Activated T-helper 17 cell treated with anti-CD3 and anti-CD28 coated beads, Interleukin-2, amount 50 U/mL, for 72 hours (primary cell): Measurements from ENCODE around the gene NDUFV1. TPM values are rescaled to one million over a fixed set of nuclear protein-coding genes. Genes with fewer than 3 reads are reported as not detected.
"Not testable (repeated sequence)": the region's sequence is repeated elsewhere in the genome, so short reads cannot be mapped to it uniquely, and the experiment has no call there.

Source experiments
- ATAC-seq: fragments of 150-1000 bp; cut with Tn5 transposase; replicated peaks from 2 replicates; pipeline ENCODE4 v1.10.0; 2021; ENCODE audit warnings: mild to moderate bottlenecking, moderate library complexity
- H3K27ac Mint-ChIP-seq: one replicate; pipeline ENCODE4 v1.8.0; 2022; ENCODE audit warnings: mixed read lengths
- H3K27me3 Mint-ChIP-seq: one replicate; pipeline ENCODE4 v1.8.0; 2022; ENCODE audit warnings: mixed read lengths
- H3K36me3 Mint-ChIP-seq: one replicate; pipeline ENCODE4 v1.8.0; 2022; ENCODE audit warnings: low read depth, mild to moderate bottlenecking, mixed read lengths
- H3K4me1 Mint-ChIP-seq: one replicate; pipeline ENCODE4 v1.8.0; 2022; ENCODE audit warnings: mixed read lengths
- H3K4me3 Mint-ChIP-seq: one replicate; pipeline ENCODE4 v1.8.0; 2022; ENCODE audit warnings: mild to moderate bottlenecking, mixed read lengths
- H3K9me3 Mint-ChIP-seq: one replicate; pipeline ENCODE4 v1.8.0; 2022; ENCODE audit warnings: mixed read lengths
- total RNA-seq, 2 donors: library from RNA; stranded (reverse); gene quantifications; one replicate each; pipeline ENCODE4 v1.2.3, GENCODE V29; 2022

The NDUFV1 gene
- total RNA-seq, 2 donors from 2014 or later: 160 to 238 TPM

DNA sequence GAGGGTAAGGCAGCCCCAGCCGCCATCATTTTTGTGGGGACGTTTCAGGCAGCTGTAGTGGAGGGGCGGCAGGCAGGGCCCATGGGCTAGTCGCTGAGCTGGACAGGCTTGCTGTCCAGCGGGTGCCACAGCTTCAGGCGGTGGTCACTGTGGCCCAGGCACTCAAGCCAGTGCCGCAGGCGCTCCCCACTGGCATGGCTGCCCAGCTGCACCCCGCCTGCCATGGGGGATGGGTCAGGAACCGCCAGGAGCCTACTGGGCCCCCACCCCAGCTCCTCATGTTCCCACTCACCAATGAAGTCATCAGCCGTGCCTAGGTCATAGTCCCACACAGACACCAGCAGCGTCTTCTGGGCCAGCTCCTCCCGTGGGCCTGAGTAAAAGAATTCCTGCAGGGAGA is 6.0 kb downstream of the NDUFV1 start:
- no peaks in the 10 kb centered on the region for H3K9me3 Mint-ChIP-seq
- H3K4me3 Mint-ChIP-seq: peak overlapping the region; percentile 78
- H3K36me3 Mint-ChIP-seq: peaks cover 32% of the 10 kb centered on the region
- peak overlapping the region; percentile 94 for H3K27ac Mint-ChIP-seq
- ATAC-seq: no peak
- H3K27me3 Mint-ChIP-seq: no peaks in the 10 kb centered on the region
- no peaks in the 10 kb centered on the region for H3K4me1 Mint-ChIP-seq

DNA sequence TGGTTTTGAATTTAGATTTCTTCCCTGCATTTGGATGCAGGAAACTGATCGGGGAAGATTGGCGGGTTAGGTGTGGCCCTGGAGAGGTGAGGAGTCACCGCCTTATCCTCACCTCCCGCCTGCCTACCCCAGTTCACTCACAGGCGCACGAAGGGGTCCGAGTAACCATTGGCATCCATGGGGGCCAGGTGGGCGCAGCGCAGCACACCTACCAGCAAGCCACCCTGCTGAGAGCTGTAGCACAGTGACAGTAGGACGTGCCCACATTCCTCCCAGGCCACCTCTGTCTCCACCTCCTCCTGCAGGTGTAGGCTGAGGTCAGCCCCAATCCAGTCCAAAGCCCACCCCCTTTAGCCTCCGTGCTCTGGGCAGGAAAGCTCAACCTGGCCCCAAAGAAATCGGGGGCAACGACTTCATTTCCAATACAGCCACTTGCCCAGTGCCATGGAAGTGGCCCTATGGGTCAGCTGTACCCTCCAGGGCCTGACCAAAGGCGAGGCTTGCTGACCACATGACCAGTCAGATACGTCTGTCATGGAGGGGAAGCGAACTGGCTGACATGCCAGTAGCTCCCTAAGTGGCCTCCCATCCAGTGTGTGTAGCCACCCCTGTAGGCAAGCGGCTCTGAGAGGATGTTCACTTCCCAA is 6.7 kb downstream of the NDUFV1 start:
- Mint-ChIP-seq H3K4me1 (no peaks in the 10 kb centered on the region), H3K36me3 (peaks cover 29% of the 10 kb centered on the region), H3K9me3 (no peaks in the 10 kb centered on the region), H3K27ac (peak overlapping the region; percentile 94), H3K4me3 (peak overlapping the region; percentile 78), H3K27me3 (no peaks in the 10 kb centered on the region)
- ATAC-seq: peak; percentile 27

DNA sequence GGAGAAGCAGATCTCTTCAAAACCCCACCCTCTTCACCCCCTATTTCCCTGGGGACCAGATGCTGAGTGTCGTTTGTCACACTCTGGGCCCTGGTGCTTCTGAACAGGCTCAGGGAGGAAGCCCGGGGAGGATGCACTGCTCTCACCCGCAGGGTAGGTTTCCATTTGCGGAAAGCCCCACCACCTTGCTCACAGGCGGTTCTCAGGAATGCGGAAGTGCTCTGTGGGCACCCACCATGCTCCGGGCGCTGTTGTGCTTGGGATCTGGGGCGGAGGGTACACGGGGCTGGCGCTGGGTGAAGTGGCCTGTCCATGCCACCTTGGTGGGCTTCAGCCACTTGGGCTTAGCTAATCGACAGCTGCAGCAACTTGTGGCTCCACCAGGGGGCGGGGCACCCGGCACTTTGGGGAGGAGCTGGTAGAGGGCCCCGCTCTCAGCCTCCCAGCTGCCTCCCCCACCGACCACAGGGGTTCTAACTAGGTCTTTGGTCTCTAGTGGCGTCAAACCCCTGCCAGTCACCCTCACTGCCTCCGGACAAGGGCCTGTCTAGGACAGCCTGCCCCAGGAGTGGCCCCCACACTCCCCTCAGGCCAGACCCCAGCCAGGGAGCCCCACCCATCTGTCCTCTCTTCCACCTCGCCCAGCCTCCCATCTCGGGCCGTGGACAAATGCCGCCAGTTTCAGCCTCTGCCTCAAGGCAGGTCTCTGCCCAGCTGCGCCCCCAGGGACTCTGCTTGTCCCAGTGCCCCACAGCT is 7.4 kb downstream of the NDUFV1 start:
- Mint-ChIP-seq H3K27me3 (no peaks in the 10 kb centered on the region), H3K36me3 (peaks cover 22% of the 10 kb centered on the region), H3K4me1 (no peaks in the 10 kb centered on the region), H3K9me3 (no peaks in the 10 kb centered on the region), H3K27ac (peak overlapping the region; percentile 94), H3K4me3 (peak overlapping the region; percentile 78)
- ATAC-seq: peak; percentile 91

DNA sequence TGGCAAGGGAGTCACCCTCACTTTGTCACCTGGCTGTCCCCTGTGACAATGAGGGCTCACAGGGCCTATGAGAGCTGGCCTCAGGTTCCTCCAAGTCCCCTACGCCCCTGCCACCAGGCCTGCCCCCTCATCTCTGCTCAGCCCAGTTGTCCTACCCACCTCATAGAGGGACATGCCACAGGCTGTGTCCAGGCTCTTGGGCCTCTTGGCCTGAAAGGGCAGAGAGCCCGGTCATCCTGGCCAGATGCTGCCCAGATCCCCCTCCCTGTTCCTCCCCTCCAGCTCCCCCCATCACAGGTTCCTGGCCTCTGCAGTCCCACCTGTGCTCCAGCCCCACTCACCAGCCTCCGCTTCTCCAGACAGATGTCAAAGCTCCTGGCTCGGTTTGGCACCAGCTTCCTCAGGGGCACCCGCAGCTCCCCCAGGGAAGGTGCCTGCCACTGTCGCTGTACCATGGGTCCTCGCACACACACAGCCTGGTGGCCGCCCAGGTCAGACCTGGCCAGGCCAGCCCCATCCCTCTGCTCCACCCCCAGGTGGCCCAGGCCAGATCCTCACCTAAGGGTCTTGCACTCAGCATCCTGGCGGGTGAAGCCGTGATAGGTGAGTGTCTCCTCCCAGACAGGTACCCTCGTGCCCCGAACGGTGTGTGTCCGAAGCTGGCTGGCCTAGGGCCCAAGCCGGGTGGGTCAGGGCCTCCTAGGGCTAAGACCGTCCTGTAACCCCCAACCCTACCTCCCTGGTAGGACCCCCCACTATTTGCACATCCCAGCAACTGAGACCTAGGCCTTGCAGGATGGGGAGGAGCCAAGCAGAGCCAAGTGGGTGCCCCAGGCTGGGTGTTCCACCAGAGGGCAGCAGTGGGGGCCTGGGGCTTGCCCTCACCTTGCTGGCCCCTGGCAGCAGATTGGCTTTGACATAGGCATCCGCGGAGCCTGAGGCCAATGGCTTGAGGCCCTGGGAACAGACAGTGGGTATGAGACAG is 8.3 kb downstream of the NDUFV1 start:
- peak; percentile 57 for ATAC-seq
- peaks cover 13% of the 10 kb centered on the region for H3K36me3 Mint-ChIP-seq
- H3K27ac Mint-ChIP-seq: peak overlapping the region; percentile 94
- H3K27me3 Mint-ChIP-seq: no peaks in the 10 kb centered on the region
- H3K4me3 Mint-ChIP-seq: peak overlapping the region; percentile 78
- H3K4me1 Mint-ChIP-seq: no peaks in the 10 kb centered on the region
- no peaks in the 10 kb centered on the region for H3K9me3 Mint-ChIP-seq

DNA sequence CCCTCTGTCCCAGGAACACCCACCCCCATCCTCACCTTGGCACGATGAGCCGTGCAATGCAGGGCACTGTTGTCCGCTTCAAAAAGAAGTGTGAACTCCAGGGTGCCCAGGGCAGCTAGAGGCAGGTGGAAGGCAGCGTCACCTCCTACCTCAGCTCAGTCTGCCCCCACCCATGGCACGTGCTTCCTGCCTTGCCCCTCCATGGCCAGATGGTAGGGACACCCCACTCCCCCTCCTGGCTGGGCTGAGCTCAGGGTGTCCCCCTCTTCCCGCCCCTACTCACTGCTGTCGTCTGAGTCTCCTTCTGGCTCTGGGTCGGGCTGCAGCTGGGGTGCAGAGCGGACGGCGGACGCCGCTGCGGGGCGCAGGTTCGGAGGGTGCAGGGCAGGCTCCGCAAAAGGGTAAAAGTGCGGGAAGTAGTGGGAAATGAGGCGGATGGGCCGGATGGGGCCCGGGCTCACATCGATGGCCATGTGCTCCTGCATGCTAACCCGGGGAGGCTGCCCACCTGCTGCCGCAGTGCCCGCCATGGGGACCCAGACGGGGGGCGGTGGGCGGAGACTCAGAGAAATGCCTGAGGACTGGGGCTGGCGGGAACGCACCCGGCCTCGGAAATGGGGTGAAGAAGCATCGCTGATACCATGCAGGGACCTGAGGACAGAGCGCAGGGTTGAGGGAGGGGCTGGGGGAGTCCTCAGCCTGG is 9.1 kb downstream of the NDUFV1 start:
- H3K27me3 Mint-ChIP-seq: no peaks in the 10 kb centered on the region
- ATAC-seq: peak; percentile 0

DNA sequence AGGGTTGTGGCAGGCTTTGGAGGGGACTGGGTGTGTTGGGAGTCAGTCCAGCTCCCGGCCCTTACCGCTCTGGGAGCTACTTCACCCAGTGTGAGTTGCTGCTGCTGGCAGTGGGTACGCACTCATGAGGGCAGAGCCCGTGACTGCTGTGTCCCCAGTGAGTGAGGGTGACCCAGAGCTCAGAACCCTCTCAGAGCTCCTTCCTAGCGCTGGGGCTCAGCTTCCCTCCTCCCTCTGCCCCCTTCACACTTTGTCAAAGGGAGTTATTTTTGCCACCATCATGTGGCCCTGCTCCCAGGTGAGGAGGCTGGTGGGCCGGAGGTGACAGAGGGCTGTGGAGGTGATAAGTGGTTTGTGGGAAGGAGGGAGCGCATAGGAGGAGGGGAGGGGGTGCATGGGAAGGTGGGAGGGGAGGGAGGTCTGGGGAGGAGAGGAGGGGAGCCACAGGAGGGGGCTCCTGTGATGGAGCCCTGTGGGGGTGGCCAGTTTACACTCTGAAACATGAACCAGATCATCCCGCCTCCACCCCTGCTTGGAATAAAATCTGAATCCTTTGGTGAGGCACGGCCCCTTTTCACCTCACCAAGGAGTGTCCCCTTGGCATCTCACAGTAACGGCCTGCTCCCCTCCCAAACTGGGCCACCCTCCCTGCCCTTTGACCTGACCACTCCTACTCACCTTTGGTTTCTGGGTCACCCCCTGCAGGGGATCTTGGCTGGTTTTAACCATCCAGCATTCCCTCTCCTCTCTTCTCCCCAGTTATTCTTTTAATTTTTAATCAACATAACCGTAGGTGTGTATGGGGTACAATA is 9.9 kb downstream of the NDUFV1 start:
- Mint-ChIP-seq H3K9me3 (no peaks in the 10 kb centered on the region), H3K4me1 (no peaks in the 10 kb centered on the region), H3K4me3 (peak overlapping the region; percentile 78), H3K27ac (peak overlapping the region; percentile 53), H3K36me3 (no peaks in the 10 kb centered on the region), H3K27me3 (no peaks in the 10 kb centered on the region)
- ATAC-seq: no peak

More for the DNA sequence above, 9.1 kb downstream of the NDUFV1 start:
- H3K4me1 Mint-ChIP-seq: no peaks in the 10 kb centered on the region
- peak overlapping the region; percentile 78 for H3K4me3 Mint-ChIP-seq
- peaks cover 5% of the 10 kb centered on the region for H3K36me3 Mint-ChIP-seq
- peak overlapping the region; percentile 17 for H3K27ac Mint-ChIP-seq
- H3K9me3 Mint-ChIP-seq: no peaks in the 10 kb centered on the region

DNA sequence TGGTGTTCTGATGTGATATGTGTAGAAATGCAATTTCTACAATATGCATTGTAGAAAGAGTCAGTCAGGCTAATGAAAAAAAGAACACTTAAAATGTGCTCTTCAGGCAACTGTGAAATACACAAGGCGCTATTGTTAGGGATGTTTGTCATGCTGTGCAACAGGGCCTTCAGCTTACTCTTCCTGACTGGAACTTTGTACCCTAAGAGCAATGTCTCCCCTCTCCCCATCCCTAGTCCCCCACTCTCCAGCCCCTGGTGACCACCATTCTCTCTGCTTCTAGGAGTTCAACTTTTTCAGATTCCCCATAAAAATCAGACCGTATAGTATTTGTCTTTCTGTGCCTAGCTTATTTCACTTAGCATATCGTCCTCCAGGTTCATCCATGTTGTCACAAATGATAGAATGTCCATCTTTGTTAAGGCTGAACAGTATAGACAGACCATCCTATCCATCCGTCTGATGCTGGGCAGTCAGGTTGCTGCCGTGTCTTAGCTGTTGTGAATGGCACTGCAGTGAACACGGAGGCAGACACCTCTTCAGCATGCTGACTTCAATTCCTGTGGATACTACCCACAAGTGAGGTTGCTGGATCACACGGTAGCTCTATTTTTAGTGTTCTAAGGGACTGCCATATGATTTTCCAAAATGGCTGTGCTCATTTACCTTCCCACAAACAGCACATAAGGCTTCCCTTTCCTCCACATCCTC is 10.7 kb downstream of the NDUFV1 start:
- no peak for ATAC-seq
- H3K4me3 Mint-ChIP-seq: peak overlapping the region; percentile 52
- H3K36me3 Mint-ChIP-seq: no peaks in the 10 kb centered on the region
- no peaks in the 10 kb centered on the region for H3K27me3 Mint-ChIP-seq
- no peaks in the 10 kb centered on the region for H3K9me3 Mint-ChIP-seq
- peak overlapping the region; percentile 53 for H3K27ac Mint-ChIP-seq
- no peaks in the 10 kb centered on the region for H3K4me1 Mint-ChIP-seq

DNA sequence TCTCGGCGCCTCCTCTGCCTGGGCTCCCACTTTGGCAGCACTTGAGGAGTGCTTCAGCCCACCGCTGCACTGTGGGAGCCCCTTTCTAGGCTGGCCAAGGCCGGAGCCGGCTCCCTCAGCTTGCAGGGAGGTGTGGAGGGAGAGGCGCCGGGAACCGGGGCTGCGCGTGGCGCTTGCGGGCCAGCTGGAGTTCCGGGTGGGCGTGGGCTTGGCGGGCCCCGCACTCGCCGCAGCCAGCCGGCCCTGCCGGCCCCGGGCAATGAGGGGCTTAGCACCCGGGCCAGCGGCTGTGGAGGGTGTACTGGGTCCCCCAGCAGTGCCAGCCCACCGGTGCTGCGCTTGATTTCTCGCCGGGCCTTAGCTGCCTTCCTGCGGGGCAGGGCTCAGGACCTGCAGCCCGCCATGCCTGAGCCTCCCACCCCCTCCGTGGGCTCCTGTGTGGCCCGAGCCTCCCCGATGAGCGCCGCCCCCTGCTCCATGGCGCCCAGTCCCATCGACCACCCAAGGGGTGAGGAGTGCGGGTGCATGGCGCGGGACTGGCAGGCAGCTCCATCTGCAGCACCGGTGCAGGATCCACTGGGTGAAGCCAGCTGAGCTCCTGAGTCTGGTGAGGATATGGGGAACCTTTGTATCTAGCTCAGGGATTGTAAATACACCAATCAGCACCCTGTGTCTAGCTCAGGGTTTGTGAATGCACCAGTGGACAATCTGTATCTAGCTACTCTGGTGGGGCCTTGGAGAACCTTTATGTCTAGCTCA is 12.3 kb downstream of the NDUFV1 start:
- not testable (repeated sequence) for H3K4me3 Mint-ChIP-seq, H3K27me3 Mint-ChIP-seq, H3K4me1 Mint-ChIP-seq, H3K36me3 Mint-ChIP-seq, H3K27ac Mint-ChIP-seq, ATAC-seq, H3K9me3 Mint-ChIP-seq

DNA sequence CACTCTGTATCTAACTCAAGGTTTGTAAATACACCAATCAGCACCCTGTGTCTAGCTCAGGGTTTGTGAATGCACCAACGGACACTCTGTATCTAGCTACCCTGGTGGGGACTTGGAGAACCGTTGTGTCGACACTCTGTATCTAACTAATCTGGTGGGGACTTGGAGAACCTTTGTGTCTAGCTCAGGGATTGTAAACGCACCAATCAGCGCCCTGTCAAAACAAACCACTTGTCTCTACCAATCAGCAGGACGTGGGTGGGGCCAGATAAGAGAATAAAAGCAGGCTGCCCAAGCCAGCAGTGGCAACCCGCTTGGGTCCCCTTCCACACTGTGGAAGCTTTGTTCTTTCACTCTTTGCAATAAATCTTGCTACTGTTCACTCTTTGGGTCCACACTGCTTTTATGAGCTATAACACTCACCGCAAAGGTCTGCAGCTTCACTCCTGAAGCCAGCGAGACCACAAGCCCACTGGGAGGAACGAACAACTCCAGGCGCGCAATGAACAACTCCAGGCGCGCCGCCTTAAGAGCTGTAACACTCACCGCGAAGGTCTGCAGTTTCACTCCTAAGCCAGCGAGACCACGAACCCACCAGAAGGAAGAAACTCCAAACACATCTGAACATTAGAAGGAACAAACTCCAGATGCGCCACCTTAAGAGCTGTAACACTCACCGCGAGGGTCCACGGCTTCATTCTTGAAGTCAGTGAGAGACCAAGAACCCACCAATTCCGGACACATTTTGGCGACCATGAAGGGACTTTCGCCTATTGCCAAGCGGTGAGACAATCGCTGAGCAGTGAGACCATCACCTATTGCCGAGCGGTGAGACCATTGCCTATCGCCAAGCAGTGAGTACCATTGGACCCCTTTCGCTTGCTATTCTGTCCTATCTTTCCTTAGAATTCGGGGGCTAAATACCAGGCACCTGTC is 13.2 kb downstream of the NDUFV1 start:
- not testable (repeated sequence) for H3K4me3 Mint-ChIP-seq, H3K27ac Mint-ChIP-seq, ATAC-seq

DNA sequence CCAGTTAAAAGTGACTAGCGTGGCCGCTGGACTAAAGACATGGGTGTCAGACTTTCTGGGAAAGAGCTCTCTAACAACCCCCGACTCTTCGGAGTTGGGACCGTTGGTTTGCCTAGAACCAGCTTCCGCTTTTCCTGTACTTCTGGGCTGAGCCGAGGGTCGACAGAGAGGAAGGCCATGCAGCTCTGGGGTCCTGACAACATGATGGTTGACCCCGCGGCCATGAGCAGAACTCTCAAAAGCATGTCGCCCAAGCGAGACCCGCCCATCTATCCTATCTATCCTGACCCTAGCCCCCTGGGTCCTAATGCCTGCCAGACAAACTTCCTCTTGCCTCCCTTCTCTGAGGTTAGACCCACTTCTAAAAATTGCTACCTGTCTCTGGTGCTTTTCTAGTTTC is 13.9 kb downstream of the NDUFV1 start:
- H3K36me3 Mint-ChIP-seq, H3K27ac Mint-ChIP-seq, H3K9me3 Mint-ChIP-seq, H3K27me3 Mint-ChIP-seq, ATAC-seq, H3K4me1 Mint-ChIP-seq, H3K4me3 Mint-ChIP-seq: not testable (repeated sequence)

More for the DNA sequence above, 13.2 kb downstream of the NDUFV1 start:
- H3K36me3 Mint-ChIP-seq, H3K9me3 Mint-ChIP-seq, H3K4me1 Mint-ChIP-seq, H3K27me3 Mint-ChIP-seq: not testable (repeated sequence)

DNA sequence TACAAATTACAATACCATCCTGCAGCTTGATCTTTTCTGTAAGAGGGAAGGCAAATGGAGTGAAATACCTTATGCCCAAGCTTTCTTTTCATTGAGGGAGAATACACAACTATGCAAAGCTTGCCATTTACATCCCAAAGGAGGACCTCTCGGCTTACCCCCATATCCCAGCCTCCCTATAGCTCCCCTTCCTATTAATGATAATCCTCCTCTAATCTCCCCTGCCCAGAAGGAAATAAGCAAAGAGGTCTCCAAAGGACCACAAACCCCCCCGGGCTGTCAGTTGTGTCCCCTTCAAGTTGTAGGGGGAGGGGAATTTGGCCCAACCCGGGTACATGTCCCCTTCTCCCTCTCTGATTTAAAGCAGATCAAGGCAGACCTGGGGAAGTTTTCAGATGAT is 15.2 kb downstream of the NDUFV1 start:
- not testable (repeated sequence) for H3K27me3 Mint-ChIP-seq, H3K27ac Mint-ChIP-seq, H3K9me3 Mint-ChIP-seq, H3K4me3 Mint-ChIP-seq, ATAC-seq, H3K4me1 Mint-ChIP-seq, H3K36me3 Mint-ChIP-seq

DNA sequence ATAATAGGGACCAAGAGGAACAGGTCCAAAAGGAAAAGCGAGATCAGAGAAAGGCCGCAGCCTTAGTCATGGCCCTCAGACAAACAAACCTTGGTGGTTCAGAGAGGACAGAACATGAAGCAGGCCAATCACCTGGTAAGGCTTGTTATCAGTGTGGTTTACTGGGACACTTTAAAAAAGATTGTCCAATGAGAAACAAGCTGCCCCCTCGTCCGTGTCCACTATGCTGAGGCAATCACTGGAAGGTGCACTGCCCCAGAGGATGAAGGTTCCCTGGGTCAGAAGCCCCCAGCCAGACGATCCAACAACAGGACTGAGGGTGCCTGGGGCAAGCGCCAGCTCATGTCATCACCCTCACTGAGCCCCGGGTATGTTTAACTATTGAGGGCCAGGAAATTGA is 16.2 kb downstream of the NDUFV1 start:
- not testable (repeated sequence) for H3K36me3 Mint-ChIP-seq, H3K9me3 Mint-ChIP-seq, H3K4me1 Mint-ChIP-seq, H3K4me3 Mint-ChIP-seq, H3K27me3 Mint-ChIP-seq, ATAC-seq, H3K27ac Mint-ChIP-seq
